ENCODE results near the gene KMT2D.

The KMT2D gene

DNA sequence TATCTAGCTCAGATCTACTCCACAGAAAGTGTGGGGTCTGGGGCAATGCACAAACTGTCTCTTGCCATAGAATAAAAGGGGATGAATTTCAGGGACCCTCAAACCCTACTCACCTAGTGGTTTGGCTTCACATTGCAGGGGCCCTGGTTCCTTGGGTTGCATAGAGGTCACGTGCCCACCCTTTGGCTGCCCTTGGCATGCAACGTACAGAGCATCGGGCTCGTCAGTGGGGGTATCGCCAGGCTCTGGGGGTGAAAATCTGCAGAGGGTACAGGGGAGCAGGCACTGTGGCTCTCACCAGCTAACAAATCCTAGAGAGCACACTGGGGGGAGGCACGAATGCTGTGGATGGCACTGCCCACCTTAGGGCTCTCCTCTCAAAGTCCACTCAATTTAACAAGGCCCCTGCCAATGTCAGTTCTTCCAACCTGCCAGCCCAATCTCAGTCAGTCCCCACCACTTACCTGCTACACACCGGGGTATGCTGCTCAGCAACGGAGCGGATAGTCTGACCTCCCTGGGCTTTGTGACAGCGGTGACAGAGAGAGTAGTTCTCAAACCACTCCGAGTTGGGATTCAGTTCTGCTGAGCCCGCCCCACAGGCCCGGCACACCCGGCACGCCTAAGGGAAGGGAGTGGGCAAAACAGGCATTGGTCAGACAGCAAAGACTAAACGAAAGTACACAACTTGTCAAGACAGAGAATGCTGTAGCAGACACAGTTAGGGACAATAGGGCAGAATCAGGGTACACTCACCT, 8.0 kb downstream of the KMT2D start:
- no peak for DNase-seq (ENCODE audit: low read depth in 1 of 2, low spot score in 1 of 2)

DNA sequence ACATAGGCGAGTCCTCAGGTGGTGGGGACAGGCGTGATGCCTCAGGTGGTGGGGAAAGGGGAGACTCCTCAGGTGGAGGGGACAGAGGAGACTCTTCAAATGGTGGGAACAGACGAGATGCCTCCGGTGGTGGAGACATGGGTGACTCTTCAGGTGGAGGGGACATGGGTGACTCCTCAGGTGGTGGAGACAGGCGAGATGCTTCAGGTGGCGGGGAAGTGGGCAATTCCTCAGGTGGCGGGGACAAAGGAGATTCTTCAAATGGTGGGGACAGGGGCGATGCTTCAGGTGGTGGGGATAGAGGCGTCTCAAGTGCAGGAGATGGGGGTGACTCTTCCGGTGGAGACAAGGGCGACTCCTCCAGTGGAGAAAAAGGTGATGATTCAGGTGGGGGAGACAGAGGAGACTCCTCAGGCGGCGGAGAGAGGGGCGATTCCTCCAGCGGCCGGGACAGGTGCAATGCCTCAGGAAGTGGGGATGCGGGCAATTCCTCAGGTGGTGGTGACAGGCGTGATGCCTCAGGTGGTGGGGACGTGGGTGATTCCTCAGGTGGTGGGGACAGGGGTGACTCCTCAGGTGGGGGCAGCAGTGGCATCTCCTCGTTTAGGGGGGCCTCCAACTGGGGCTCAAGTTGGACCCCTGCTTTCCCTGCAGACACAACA, 8.7 kb downstream of the KMT2D start:
- DNase-seq (ENCODE audit: low read depth in 1 of 2, low spot score in 1 of 2) = no peak

DNA sequence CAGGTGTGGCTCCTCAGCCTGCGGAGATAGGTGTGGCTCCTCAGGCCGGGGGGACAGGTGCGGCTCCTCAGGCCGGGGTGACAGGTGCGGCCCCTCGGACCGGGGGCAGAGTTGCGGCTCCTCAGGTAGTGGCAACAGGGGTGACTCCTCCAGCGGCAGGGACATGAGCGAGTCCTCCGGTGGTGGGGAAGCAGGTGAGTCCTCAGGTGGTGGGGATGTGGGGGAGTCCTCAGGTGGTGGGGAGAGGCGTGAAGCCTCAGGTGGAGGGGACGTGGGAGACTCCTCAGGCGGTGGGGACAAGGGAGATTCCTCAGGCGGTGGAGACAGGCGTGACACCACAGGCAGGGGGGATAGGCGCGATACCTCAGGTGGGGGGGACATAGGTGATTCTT, 9.2 kb downstream of the KMT2D start:
- DNase-seq (ENCODE audit: low read depth in 1 of 2, low spot score in 1 of 2) = no peak

DNA sequence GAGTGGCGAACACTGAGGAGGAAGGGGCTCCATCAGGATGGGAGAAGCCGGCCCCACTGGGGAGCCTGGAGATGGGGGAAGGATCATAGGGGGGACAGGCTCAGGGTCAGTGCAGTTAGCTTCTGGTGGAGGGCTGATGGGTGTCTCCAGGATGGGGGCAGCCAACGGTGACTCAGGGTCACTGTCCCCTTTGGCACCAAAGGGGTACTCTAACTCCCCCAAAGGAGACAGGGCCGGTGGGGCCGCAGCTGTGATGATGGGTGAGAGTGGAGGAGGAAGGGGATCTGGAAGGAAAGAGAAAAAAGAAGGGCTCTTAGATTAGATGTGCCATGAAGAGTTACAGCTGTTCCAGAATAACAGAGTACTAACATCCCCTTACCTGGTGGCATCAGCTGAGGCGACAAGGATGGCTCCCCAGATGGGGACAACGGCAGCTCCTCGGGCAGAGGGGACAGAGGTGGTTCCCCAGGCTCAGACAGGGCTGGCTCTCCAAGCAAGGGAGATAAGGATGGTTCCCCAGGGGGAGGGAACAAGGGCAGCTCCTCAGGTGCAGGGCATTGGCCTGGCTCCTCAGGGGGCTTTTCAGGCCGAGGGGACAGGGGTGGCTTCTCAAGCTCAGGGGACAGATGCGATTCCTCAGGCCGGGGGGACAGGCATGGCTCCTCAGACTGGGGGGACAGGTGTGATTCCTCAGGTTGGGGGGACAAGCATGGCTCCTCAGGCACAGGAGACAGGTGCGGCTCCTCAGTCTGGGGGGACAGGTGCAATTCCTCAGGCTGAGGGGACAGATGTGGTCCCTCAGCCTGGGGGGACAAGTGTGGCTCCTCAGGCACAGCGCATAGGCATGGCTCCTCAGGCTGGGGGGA, 9.9 kb downstream of the KMT2D start:
- no peak for DNase-seq (ENCODE audit: low read depth in 1 of 2, low spot score in 1 of 2)

DNA sequence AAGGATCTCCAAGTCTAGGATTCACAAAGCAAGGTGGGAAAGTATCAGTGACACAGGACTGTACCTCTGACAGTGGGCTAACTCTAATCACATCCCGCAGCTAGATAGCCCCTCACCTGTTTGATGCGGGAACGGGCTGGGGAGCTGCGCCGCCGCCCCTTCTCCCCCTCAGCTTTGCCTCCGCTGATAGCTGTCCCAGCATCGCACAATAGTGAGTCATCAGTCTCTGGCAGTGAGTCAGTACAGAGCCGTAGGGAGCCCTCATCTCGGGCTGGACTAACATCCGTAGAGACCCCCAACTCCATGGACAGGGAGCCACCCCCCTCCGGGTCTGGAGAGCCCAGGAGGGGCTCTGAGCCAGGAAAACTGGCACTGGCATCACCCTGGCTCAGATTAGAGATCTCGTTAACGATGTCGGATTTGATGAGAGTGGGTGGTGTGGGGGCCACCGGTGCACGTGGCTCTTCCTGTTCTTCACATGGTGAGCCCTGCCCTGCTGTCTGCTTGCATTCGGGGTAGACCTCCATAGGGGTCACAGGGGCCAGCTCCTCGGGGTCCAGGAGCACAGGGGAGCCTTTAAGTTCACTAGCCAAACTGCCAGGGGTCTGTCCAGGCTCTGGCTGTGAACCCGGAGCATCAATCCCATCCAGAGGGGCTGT, 10.9 kb downstream of the KMT2D start:
- DNase-seq (ENCODE audit: low read depth in 1 of 2, low spot score in 1 of 2) = no peak

DNA sequence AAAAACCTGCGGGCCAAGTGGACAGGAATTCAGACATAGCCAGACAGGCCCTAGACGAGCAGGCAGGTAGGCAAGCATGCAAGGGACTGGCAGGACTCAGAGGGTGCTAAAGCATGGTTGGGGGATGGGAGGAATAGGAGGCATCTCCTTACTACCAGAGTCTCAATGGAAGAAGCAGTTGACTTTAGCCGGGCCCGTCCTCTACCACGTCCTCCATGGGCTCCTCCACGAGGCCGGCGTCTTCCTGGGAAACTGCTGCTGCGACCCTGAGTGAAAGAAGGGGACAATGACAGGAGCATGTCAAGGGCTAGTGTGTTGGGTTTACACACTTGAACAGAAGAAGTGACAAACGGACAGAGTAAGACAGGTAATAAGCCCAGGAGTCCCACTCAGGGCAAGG, 11.6 kb downstream of the KMT2D start:
- DNase-seq (ENCODE audit: low read depth in 1 of 2, low spot score in 1 of 2) = no peak

DNA sequence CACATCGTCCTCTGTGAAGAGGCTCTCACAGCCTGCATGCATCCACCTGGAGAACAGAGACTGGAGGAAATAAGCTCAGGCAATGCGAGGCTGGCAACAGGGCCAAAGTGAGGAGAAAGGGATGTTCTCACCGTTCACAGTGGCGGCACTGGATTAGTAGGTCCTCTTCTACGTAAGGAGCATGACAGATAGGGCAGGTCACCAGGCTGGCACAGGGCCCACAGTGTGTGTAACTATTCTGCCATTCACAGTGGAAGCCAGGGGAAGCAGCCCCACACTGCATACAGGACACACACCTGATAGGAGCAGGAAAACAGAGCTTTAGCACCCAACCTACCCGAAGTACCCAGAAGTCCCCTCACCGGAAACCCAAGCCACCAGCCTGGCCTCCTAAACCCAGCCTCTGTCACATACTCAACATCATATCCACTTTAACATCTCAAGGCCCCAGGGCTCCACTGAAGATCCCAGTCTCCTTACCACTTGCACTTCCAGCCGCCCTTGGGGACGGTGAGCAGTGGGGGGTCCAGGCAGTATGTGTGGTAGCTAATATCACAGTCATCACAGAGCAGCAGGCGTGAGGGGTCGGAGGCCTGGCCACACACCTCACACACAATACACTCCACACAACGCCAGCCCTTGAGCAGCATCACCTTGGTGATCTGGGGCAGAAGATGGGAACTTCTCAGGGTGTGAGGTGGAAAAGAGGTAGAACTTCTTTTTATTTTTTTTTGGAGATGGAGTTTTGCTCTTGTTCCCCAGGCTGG, 14.3 kb downstream of the KMT2D start:
- DNase-seq (ENCODE audit: low read depth in 1 of 2, low spot score in 1 of 2) = no peak

DNA sequence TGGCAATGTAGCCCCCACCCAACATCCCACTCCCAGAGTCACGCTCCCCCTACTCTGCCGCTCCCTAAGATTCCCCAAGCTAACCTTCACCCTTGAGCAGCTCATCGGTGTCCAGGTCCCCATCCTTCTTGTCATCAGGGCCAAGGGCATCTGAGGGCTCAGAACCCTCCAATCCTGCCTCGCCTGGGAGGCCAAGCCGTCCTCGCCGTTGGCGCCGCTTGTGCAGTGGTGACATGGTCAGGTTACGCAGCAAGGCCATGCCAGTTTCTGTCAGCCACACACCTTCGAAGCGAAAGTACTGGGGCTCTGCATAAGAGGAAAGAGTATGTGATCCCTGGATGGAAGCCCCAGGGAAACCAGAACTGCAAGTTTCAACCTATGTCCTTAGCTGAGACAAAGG, 15.9 kb downstream of the KMT2D start:
- DNase-seq (ENCODE audit: low read depth in 1 of 2, low spot score in 1 of 2) = no peak

DNA sequence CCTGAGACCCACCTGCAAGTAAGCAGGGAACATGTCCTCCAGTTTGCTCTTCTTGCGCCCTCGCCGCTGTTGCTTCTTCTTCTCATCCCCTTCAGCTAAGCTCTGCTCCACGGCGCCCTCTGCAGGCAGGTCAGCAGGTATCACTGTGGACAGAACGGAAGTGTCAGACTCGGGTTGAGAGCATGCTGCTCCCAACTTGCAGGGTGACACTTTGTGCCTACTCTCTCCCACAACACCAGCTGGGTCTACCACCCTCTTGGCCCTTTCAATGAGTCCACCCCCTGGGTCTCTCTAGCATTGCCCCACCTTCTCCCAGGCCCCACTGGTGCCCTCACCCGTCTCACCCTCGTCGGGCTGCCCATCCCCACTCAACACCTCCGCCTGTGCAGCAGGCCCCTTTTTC, 16.7 kb downstream of the KMT2D start:
- DNase-seq (ENCODE audit: low read depth in 1 of 2, low spot score in 1 of 2) = peak; percentile 60 to 68

DNA sequence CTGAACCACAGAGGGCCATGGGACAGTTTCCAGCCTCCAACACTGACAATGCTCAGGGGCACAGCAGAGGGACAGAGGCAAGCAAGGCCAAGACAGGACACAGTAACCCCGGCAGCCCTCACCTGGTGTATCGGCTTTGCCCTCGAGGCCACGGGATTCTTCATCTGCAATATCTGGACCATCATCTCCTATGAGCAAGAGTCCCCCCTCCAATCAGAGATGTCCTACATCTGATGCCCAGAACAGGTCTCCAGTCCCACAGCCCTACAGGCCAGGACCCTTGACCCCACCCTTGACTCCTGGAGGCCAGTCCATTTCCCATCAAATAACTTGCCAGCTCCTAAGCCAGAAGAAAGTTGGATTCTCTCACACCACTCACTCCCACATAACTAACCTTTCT, 17.4 kb downstream of the KMT2D start:
- no peak for DNase-seq (ENCODE audit: low read depth in 1 of 2, low spot score in 1 of 2)

DNA sequence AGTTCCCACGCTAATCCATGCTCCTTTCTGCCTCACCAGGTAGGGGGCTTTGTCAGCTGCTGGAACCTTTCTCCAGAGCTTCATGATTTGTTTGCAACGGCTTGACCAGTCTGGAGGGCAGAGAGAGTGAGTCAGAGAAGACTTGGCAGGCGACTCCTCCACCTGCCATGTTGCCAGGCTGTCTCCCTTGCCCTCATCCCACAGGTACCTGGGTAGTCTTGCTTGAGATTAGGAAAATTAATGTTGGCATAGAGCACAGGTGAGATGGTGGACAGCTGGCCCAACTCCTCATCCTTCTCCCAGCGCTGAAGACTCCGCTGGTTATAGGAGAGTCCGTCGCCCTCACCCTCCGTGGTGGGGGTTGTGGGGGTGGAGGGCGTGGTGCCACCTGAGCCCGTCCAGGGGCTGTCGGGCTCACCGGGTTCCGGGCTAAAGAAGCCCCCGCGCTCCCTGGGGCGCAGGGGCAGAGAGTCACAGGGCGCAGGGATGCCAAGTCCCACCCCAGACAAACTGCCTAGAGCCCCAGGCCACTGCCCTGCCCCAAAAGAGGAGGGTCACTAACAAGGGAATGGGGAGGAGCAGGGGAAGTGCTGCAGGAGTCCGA, 18.6 kb downstream of the KMT2D start:
- DNase-seq (ENCODE audit: low read depth in 1 of 2, low spot score in 1 of 2) = no peak

DNA sequence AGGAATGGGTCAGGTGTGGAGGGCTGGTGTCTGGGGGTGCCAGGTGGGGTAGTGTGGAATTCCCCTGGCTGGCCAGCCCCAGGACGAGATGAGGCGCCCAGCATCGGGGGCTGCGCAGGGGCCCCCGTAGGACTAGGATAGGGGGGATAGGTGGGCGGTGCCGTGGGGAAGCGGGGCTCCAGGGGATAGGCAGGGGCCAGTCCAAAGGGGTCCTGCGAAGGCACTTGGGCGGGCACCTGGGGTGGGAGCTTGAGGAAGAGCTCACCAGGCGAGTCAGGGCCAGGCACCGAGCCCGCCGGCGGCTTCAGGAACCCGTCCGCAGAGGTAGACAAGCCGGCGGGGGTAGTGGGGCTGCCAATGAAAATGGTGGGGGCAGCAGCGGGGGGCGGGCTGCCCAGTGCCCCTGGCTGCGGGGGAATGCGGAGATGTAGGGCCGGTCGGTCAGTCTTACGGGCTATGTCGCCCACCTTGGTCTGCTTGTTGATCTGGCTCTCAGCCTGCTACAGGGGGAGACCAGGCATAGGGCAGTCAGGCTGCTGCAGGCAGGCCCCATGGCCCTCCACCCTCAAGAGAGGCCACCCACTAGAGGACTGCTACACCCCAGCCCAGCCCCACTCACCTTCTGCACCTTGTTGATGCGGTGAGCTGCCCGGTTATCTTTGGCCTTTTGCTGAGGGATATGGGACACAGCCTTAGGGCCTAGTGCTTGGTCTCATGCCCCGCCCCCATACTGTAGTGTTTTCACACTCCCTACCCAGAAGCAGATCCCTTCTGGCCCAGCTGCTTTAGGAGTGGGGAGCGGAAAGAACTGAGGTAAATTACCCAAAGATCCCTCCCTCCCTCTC, 19.3 kb downstream of the KMT2D start:
- no peak for DNase-seq (ENCODE audit: low read depth in 1 of 2, low spot score in 1 of 2)

DNA sequence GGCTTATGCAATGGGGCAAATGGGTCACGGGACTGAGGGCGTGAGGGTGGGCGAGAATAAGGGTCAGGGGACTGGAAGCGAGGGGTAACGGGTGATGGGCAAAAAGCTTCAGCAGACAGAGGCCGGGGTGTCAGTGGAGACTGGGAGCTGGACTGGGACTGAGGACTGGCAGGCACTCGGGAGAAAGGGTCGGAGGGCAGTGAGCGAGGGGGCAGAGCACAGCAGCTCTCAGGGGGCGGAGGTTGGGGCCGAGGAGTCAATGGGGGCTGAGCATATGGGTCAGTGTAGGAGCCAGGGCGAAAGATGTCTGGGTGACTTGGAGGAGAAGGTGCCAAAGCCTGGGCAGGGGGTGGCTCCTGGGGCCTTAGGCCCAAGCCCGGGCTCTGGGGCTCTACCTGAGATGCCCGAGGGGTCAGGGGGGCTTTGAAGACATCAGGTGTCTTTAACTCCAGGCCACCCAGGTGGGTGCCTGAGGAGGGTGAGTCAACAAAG, 20.2 kb downstream of the KMT2D start:
- DNase-seq (ENCODE audit: low read depth in 1 of 2, low spot score in 1 of 2) = no peak

DNA sequence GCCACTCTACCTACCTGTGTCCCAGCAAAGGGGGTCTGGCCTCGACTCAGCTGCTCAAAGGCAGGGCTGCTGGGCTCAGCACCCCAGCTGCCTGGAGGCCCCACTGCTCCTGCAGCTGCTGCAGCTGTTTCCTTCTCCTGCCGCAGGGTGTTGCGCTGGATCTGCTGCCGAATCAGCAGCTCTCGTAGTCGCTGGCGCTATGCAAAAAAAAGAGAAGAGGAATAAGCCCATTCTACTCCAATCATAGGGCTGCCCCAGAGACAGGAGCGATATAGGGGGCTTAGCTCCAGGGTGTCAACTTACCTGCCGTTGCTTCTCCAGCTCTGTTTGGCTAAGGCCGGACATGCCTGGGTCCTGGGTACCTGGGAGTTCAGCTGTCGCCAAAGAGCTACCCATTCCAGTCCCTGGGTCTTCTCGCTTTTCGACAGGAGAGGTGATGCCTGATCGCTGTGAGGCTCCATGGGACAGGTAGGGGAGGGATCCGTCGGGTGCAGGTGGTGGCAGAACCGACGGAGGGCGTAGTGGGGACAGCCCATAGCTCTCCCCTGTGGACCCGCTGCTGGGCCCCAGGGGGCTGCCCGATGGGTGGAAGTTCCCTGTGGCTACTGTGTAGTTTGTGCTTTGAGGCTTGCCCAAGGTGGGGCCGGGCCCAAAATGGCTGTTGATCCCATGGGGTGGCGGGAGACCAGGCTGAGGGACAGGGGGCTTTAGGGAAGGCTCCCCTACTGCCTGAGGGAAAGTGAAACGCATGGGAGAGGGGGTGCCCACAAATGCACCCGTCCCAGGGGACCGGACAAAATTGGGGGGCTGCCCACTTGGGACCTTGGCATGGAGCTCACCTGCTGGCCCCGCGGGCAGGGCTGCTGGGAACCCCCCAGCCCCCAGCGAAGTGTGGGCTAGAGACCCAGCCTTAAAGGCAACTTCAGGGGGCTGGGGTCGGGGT, 20.9 kb downstream of the KMT2D start:
- DNase-seq (ENCODE audit: low read depth in 1 of 2, low spot score in 1 of 2) = no peak

DNA sequence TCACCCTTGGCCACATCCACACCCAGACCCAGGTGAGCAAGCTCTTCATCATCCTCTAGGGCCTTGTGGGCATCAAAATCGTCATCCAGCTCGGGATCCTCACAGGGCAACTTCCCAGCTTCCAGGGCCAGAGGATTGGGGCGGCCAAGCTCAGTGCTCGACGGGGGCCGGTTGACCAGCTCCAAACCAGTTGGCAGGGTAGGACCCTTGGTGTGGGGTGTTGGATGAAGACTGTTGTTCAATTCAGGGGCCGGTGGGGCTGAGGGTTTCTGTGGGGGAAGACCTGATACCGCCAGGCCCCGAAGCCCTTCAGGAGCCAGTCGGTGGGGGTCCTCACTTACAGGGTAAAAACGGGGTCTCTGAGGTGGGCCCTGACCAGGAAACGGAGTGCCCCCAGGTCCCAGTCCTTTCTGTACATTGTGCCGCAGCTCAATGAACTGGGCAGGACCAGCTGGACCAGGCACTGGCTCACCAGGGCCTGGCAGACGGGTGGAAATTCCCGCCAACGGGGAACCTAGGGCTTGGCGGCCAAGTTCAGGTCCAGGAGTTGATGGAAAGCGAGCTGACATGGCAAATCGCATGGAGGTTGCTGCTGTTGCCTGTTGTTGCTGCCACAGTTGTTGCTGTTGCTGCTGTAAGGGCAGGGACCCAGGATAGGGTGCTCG, 22.2 kb downstream of the KMT2D start:
- DNase-seq (ENCODE audit: low read depth in 1 of 2, low spot score in 1 of 2) = no peak

DNA sequence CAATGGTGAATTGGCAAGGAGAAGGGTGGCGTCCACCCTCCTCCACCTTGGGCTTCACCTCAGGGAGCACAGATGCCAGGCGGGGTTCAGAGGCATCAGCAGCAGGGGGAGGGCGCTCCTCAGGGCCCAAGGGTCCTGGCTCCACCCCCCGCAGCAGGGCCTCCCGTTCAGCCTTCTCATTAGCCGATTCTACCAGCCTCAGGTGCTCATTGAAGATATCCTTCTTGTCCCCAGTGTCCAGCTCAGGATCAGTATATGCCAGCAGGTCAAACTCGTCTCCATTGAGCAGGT, 22.7 kb downstream of the KMT2D start:
- no peak for DNase-seq (ENCODE audit: low read depth in 1 of 2, low spot score in 1 of 2)

DNA sequence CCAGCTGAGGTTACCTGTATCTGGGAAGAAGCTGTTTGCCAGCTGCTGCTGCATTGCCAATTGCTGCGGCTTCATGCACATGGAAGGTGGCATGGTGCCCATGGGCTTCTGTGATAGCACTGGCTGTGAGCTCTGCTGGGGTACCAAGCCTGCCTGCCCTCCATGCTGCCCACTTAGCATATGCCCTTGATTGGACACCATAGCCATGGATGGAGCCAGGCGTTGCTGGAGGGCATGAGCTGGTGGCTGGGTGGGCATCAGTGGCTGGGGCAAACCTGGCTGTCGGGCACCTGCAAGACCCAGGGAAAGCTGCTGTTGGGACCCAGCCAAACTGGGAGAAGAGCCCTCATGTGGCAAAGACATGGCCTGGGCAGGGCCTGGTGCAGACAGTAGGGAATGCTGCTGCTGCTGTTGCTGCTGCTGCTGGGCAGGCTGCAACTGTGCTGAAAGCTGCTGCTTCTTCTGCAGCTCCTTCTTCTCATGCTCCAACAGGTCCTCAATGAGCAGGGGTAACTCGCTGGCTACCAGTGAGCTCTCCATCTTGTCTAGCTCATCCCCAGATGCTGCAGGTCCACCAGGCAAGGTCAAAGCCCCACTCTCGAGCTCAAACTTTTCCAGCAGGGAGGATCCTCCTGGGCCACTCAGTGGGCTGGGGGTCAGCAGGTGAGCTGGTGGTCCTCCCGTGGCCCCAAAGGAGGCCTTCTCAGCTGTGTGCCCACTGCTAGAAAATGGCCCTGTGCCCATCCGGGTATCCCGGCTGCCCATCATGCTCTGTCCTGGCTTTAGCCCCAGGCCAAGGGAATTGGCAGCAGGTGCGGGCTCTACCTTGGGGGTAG, 23.3 kb downstream of the KMT2D start:
- no peak for DNase-seq (ENCODE audit: low read depth in 1 of 2, low spot score in 1 of 2)

Measured in activated T-helper 1 cell treated with anti-CD3 and anti-CD28 coated beads, Interleukin-2, amount 50 U/mL, for 16 hours (primary cell).